Neural progenitor cell (in vitro differentiated cells): ENCODE data around the gene MT1H. TPM values are rescaled to one million over a fixed set of nuclear protein-coding genes. Genes with fewer than 3 reads are reported as not detected.
"Not testable (repeated sequence)": the region's sequence is repeated elsewhere in the genome, so short reads cannot be mapped to it uniquely, and the experiment has no call there.

Source experiments
- DNase-seq: peaks from one replicate; pipeline ENCODE4 v3.0.0-alpha.2; 2016; ENCODE audit warnings: low spot score
- H2AFZ ChIP-seq: fragments of 200-600 bp; sonication (generic); replicated peaks from 2 replicates; pipeline ENCODE4 v1.6.1; 2016; ENCODE audit warnings: antibody characterized with exemption
- H3F3A ChIP-seq: fragments of 200-600 bp; sonication (generic); 2 replicates; pipeline ENCODE4 v1.6.1; 2016; ENCODE audit warnings: antibody characterized with exemption, low read depth
- H3K27ac ChIP-seq: fragments of 200-600 bp; sonication (generic); 2 replicates; pipeline ENCODE4 v1.5.1; 2016; ENCODE audit warnings: mild to moderate bottlenecking
- H3K27me3 ChIP-seq: fragments of 200-600 bp; sonication (generic); 2 replicates; pipeline ENCODE4 v1.6.1; 2016; ENCODE audit warnings: mild to moderate bottlenecking, moderate library complexity
- H3K36me3 ChIP-seq: fragments of 200-600 bp; sonication (generic); 2 replicates; pipeline ENCODE4 v1.5.1; 2016
- H3K4me1 ChIP-seq: fragments of 200-600 bp; sonication (generic); 2 replicates; pipeline ENCODE4 v1.6.1; 2016; ENCODE audit warnings: mixed run types
- H3K4me2 ChIP-seq: fragments of 200-600 bp; sonication (generic); 2 replicates; pipeline ENCODE4 v1.6.1; 2016
- H3K4me3 ChIP-seq: fragments of 200-600 bp; sonication (generic); 2 replicates; pipeline ENCODE4 v1.5.1; 2016
- H3K79me2 ChIP-seq: fragments of 200-600 bp; sonication (generic); 2 replicates; pipeline ENCODE4 v1.6.1; 2016; ENCODE audit warnings: low read depth
- H3K9ac ChIP-seq: fragments of 200-600 bp; sonication (generic); 2 replicates; pipeline ENCODE4 v1.6.1; 2016
- H3K9me3 ChIP-seq: fragments of 200-600 bp; sonication (generic); 2 replicates; pipeline ENCODE4 v1.5.1; 2016; ENCODE audit warnings: low read depth
- H4K20me1 ChIP-seq: fragments of 200-600 bp; sonication (generic); 2 replicates; pipeline ENCODE4 v1.6.1; 2016; ENCODE audit warnings: low read depth
- H3K27ac Mint-ChIP-seq: 3 replicates; pipeline ENCODE4 v1.8.0; 2021; ENCODE audit warnings: mixed read lengths
- H3K27me3 Mint-ChIP-seq: 2 replicates; pipeline ENCODE4 v1.8.0; 2022; ENCODE audit warnings: low read depth, mild to moderate bottlenecking, inconsistent platforms, moderate library complexity, mixed read lengths; ENCODE audit not compliant: insufficient read depth
- H3K36me3 Mint-ChIP-seq: 3 replicates; pipeline ENCODE4 v1.8.0; 2021; ENCODE audit warnings: mixed read lengths
- H3K4me1 Mint-ChIP-seq: 3 replicates; pipeline ENCODE4 v1.8.0; 2021; ENCODE audit warnings: mixed read lengths
- H3K4me3 Mint-ChIP-seq: 3 replicates; pipeline ENCODE4 v1.8.0; 2021; ENCODE audit warnings: mild to moderate bottlenecking, moderate library complexity, mixed read lengths
- H3K9me3 Mint-ChIP-seq: 3 replicates; pipeline ENCODE4 v1.8.0; 2020; ENCODE audit warnings: mixed read lengths
- EZH2 ChIP-seq: fragments of 200-600 bp; sonication (generic); IDR thresholded peaks from 2 replicates; pipeline ENCODE4 v1.6.1; 2017; ENCODE audit warnings: antibody characterized with exemption, mild to moderate bottlenecking, moderate library complexity
- EZH2phosphoT487 ChIP-seq: fragments of 200-600 bp; sonication (generic); IDR thresholded peaks from 2 replicates; pipeline ENCODE4 v1.6.1; 2017; ENCODE audit warnings: antibody characterized with exemption
- total RNA-seq: library from RNA; depleted of rRNA; stranded (reverse); fragments of >200 nt; gene quantifications from 2 replicates; pipeline ENCODE4 v1.2.3, GENCODE V29; 2015; ENCODE audit warnings: low replicate concordance
- TF ChIP-seq, protein P1 (sequence below): fragments of 200-600 bp; sonication (generic); IDR thresholded peaks from 2 replicates; pipeline ENCODE4 v1.5.1; 2017; ENCODE audit warnings: antibody characterized with exemption, mild to moderate bottlenecking

The MT1H gene
- not detected in 2 replicates for total RNA-seq

- TF ChIP-seq, protein P1, sequence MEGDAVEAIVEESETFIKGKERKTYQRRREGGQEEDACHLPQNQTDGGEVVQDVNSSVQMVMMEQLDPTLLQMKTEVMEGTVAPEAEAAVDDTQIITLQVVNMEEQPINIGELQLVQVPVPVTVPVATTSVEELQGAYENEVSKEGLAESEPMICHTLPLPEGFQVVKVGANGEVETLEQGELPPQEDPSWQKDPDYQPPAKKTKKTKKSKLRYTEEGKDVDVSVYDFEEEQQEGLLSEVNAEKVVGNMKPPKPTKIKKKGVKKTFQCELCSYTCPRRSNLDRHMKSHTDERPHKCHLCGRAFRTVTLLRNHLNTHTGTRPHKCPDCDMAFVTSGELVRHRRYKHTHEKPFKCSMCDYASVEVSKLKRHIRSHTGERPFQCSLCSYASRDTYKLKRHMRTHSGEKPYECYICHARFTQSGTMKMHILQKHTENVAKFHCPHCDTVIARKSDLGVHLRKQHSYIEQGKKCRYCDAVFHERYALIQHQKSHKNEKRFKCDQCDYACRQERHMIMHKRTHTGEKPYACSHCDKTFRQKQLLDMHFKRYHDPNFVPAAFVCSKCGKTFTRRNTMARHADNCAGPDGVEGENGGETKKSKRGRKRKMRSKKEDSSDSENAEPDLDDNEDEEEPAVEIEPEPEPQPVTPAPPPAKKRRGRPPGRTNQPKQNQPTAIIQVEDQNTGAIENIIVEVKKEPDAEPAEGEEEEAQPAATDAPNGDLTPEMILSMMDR = no peak
- TF ChIP-seq EZH2phosphoT487 (peak; percentile 91), EZH2 (peak; percentile 84)
- H3K27ac Mint-ChIP-seq = peak within 1 kb of the TSS; percentile 25
- peaks cover 30% of the 10 kb centered on the region for H4K20me1 ChIP-seq
- H3K4me1 ChIP-seq = peaks cover 7% of the 10 kb centered on the region
- peaks cover 2% of the 10 kb centered on the region for H3K9me3 Mint-ChIP-seq
- H2AFZ ChIP-seq = no peak within 1 kb of the TSS
- no peaks in the 10 kb centered on the region for H3K9me3 ChIP-seq
- no peaks in the 10 kb centered on the region for H3K36me3 ChIP-seq
- no peak within 1 kb of the TSS for H3K4me3 Mint-ChIP-seq
- peaks cover 100% of the 10 kb centered on the region for H3K27me3 ChIP-seq
- no peak within 1 kb of the TSS for H3K4me3 ChIP-seq
- H3K9ac ChIP-seq = no peak within 1 kb of the TSS
- peak within 1 kb of the TSS; percentile 57 for H3K4me2 ChIP-seq
- H3K4me1 Mint-ChIP-seq = no peaks in the 10 kb centered on the region
- H3F3A ChIP-seq = no peaks in the 10 kb centered on the region
- H3K36me3 Mint-ChIP-seq = no peaks in the 10 kb centered on the region
- no peak within 1 kb of the TSS for H3K27ac ChIP-seq
- H3K27me3 Mint-ChIP-seq = peaks cover 79% of the 10 kb centered on the region
- no peaks in the 10 kb centered on the region for H3K79me2 ChIP-seq
- no peak for DNase-seq
Observed at GRCh38 chr16:56669005-56669839, at the start of gene MT1H. Gene MT1H, plus strand, starts transcription at chr16:56669814. Its CDS starts 71 bp downstream, at chr16:56669885.

DNA sequence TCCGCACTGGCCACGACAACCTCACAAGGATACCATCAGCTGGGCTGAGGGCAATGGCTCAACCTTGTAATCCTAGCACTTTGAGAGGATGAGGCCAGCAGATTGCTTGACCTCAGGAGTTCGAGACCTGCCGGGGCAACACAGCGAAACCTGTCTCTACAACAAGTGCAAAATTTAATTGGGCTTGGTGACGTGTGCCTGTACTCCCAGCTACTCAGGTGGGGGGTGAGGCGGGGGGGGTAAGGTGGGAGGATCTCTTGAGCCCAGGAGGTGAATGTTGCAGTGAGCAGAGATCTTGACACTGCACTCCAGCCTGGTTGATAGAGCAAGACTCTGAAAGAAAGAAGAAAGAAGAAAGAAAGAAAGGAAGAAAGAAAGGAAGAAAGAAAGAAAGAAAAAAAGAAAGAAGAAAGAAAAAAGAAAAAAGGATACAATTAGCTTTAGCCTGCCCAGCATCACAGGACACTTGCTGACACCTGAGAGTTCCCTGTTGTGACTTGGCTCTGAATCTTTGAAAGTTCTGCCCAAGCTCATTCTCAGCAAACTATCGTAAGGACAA lies 49.2 kb upstream of the MT1H start:
- peaks cover 21% of the 10 kb centered on the region for H4K20me1 ChIP-seq
- no peaks in the 10 kb centered on the region for H3F3A ChIP-seq
- H3K4me3 ChIP-seq = no peak overlapping the region
- Mint-ChIP-seq H3K27ac (no peak overlapping the region), H3K36me3 (peaks cover 1% of the 10 kb centered on the region), H3K9me3 (peaks cover 2% of the 10 kb centered on the region), H3K4me3 (no peak overlapping the region), H3K4me1 (peaks cover 19% of the 10 kb centered on the region), H3K27me3 (peaks cover 65% of the 10 kb centered on the region)
- H3K9ac ChIP-seq = no peak overlapping the region
- no peaks in the 10 kb centered on the region for H3K36me3 ChIP-seq
- H2AFZ ChIP-seq = no peak overlapping the region
- H3K79me2 ChIP-seq = no peaks in the 10 kb centered on the region
- peaks cover 100% of the 10 kb centered on the region for H3K27me3 ChIP-seq
- no peak for DNase-seq
- H3K27ac ChIP-seq = no peak overlapping the region
- H3K4me1 ChIP-seq = peaks cover 8% of the 10 kb centered on the region
- no peaks in the 10 kb centered on the region for H3K9me3 ChIP-seq
- H3K4me2 ChIP-seq = no peak overlapping the region
- TF ChIP-seq, protein P1 = no peak
- no peak for TF ChIP-seq EZH2phosphoT487
- no peak for TF ChIP-seq EZH2

GRCh38 chr16:56621665-56622445 lies 47.8 kb upstream of the MT1H start:
- H3K27ac Mint-ChIP-seq, H3K9ac ChIP-seq, H3F3A ChIP-seq, H3K4me2 ChIP-seq, H3K36me3 ChIP-seq, H3K4me3 ChIP-seq, DNase-seq, H2AFZ ChIP-seq, H3K27ac ChIP-seq, H3K36me3 Mint-ChIP-seq, H3K9me3 ChIP-seq, H3K79me2 ChIP-seq, H3K4me1 ChIP-seq, H3K9me3 Mint-ChIP-seq, H3K4me3 Mint-ChIP-seq: not testable (repeated sequence)
- H3K27me3 ChIP-seq = peaks cover 100% of the 10 kb centered on the region
- H3K4me1 Mint-ChIP-seq = peaks cover 20% of the 10 kb centered on the region
- H3K27me3 Mint-ChIP-seq = peaks cover 67% of the 10 kb centered on the region
- H4K20me1 ChIP-seq = peaks cover 31% of the 10 kb centered on the region

- not testable (repeated sequence) for H3K79me2 ChIP-seq, H3K9me3 Mint-ChIP-seq, H3K9ac ChIP-seq, H3K27ac Mint-ChIP-seq, H3K9me3 ChIP-seq, DNase-seq, H3K4me3 ChIP-seq, H3K4me2 ChIP-seq, H3K36me3 ChIP-seq, H3K36me3 Mint-ChIP-seq, H3K4me3 Mint-ChIP-seq, H3K27ac ChIP-seq, H3K4me1 ChIP-seq, H3F3A ChIP-seq, H2AFZ ChIP-seq
- Histone ChIP-seq H3K27me3 (peaks cover 100% of the 10 kb centered on the region), H4K20me1 (peaks cover 27% of the 10 kb centered on the region)
- Mint-ChIP-seq H3K27me3 (peaks cover 64% of the 10 kb centered on the region), H3K4me1 (peaks cover 11% of the 10 kb centered on the region)
Observed at GRCh38 chr16:56623184-56623583, 46.4 kb upstream of the MT1H start.
